Activated B cell treated with CpG ODN at 0.5 μM for 24 hours (primary cell): ENCODE data around the gene PIM3. TPM values are rescaled to one million over a fixed set of nuclear protein-coding genes. Genes with fewer than 3 reads are reported as not detected.
A peak's percentile ranks its signal among the peaks of the same experiment; 100 is the strongest.

Source experiments
- ATAC-seq: fragments of 200-7000 bp; cut with Tn5 transposase; one replicate; pipeline ENCODE4 v1.10.0; 2021; ENCODE audit warnings: low read depth, mild to moderate bottlenecking, moderate library complexity
- CTCF ChIA-PET: fragments of 350-600 bp; sonication (Branson Sonifier 250); formaldehyde crosslinking; loops from one replicate; lab custom pipeline; 2021; ENCODE audit warnings: antibody characterized with exemption; lab: Charles Lee
- POLR2A ChIA-PET: fragments of 350-600 bp; sonication (Branson Sonifier 250); formaldehyde crosslinking; loops from one replicate; lab custom pipeline; 2021; ENCODE audit warnings: antibody characterized with exemption; lab: Charles Lee
- DNase-seq: peaks from one replicate; pipeline ENCODE4 v3.0.0; 2022
- H3K27ac Mint-ChIP-seq: one replicate; pipeline ENCODE4 v1.8.0; 2020; ENCODE audit warnings: mixed read lengths
- H3K27me3 Mint-ChIP-seq: one replicate; pipeline ENCODE4 v1.8.0; 2021; ENCODE audit warnings: mixed read lengths
- H3K36me3 Mint-ChIP-seq: one replicate; pipeline ENCODE4 v1.8.0; 2021; ENCODE audit warnings: low read depth, mixed read lengths
- H3K4me1 Mint-ChIP-seq: one replicate; pipeline ENCODE4 v1.8.0; 2021; ENCODE audit warnings: mixed read lengths
- H3K4me3 Mint-ChIP-seq: one replicate; pipeline ENCODE4 v1.8.0; 2020; ENCODE audit warnings: mild to moderate bottlenecking, mixed read lengths
- H3K9me3 Mint-ChIP-seq: one replicate; pipeline ENCODE4 v1.8.0; 2020; ENCODE audit warnings: mixed read lengths
- intact Hi-C: fragments of 100-400 bp; cut with micrococcal nuclease; formaldehyde crosslinking; loops from one replicate; pipeline ENCODE4 v1.15.1; 2024
- total RNA-seq: library from RNA; stranded (reverse); gene quantifications from 2 replicates; pipeline ENCODE4 v1.2.3, GENCODE V29; 2022
- TF ChIP-seq, protein P1 (sequence below): fragments of 200-600 bp; IDR thresholded peaks from one replicate; pipeline ENCODE4 v1.8.0; 2022; ENCODE audit warnings: antibody characterized with exemption, mild to moderate bottlenecking

Gene PIM3
- total RNA-seq, 1 donor from 2014 or later, result 91.7 TPM

GRCh38 chr22:50010676-50011446 lies 50.3 kb downstream of the PIM3 start:
- peak overlapping the region; percentile 68 for H3K27ac Mint-ChIP-seq
- peaks cover 34% of the 10 kb centered on the region for H3K4me1 Mint-ChIP-seq
- ATAC-seq, result peak; percentile 85
- intact Hi-C loops, result loop anchor here (2.0 to 10.0 kb wide), 4 partner anchors 18 to 194 kb away; partner anchors contain the start of genes SELENOO and ZBED4
- ChIA-PET POLR2A (interaction anchor here (0.8 to 2.6 kb wide), 11 partner anchors 9 to 182 kb away, joined by 3 to 18 read pairs (median 4); partner anchors contain the start of gene PIM3), CTCF (interaction anchor here (1.3 kb wide), 1 partner anchor 20 kb away, joined by 3 read pairs; no protein-coding TSS in a partner anchor)
- TF ChIP-seq, protein P1, sequence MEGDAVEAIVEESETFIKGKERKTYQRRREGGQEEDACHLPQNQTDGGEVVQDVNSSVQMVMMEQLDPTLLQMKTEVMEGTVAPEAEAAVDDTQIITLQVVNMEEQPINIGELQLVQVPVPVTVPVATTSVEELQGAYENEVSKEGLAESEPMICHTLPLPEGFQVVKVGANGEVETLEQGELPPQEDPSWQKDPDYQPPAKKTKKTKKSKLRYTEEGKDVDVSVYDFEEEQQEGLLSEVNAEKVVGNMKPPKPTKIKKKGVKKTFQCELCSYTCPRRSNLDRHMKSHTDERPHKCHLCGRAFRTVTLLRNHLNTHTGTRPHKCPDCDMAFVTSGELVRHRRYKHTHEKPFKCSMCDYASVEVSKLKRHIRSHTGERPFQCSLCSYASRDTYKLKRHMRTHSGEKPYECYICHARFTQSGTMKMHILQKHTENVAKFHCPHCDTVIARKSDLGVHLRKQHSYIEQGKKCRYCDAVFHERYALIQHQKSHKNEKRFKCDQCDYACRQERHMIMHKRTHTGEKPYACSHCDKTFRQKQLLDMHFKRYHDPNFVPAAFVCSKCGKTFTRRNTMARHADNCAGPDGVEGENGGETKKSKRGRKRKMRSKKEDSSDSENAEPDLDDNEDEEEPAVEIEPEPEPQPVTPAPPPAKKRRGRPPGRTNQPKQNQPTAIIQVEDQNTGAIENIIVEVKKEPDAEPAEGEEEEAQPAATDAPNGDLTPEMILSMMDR, result no peak
- no peaks in the 10 kb centered on the region for H3K36me3 Mint-ChIP-seq
- peak overlapping the region; percentile 71 for H3K4me3 Mint-ChIP-seq
- H3K9me3 Mint-ChIP-seq, result no peaks in the 10 kb centered on the region
- H3K27me3 Mint-ChIP-seq, result no peaks in the 10 kb centered on the region
- peak; percentile 62 for DNase-seq

DNA sequence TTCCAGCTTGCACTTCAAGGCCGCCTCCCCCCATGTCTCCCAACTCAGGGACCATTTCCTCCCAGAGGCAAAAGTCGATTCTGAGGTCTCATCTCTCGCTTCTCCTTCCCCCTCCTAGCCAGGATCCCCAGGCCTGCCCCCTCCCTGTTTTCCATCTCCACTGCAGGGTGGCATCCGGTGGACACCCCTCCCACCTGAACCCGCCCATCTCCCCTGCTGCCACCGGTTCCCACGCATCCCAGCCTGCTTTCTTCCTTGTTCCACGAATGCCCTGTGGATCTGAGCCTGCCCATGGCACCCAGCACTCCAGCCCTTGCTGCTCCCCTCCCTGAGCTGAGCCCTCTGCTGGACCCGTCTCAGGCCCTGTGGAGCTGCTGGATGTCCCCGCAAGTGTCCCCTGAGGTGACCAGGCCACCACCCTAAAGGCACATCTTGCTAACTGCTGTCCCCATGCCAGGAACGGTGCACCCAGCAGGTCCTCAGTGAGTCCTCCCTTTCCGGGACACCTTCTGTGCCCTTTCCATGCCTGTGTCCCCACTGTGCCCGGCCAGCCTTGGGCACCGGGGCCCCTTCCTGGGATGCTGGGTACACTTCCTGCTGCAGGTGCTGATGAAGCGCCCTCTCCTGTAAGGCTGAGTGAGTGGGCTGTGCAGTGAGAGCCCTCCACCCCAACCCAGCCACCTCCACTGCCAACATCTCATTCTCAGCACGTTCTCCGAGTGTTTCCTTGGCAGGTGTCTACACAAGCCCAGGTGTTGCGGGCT lies 51.1 kb downstream of the PIM3 start:
- no peaks in the 10 kb centered on the region for H3K27me3 Mint-ChIP-seq
- POLR2A ChIA-PET, result interaction anchor here (0.8 to 2.6 kb wide), 15 partner anchors 10 to 181 kb away, joined by 3 to 18 read pairs (median 4); partner anchors contain the start of gene PIM3
- no peak for DNase-seq
- ATAC-seq, result no peak
- H3K4me3 Mint-ChIP-seq, result peak overlapping the region; percentile 71
- TF ChIP-seq, protein P1, result no peak
- peaks cover 38% of the 10 kb centered on the region for H3K4me1 Mint-ChIP-seq
- peak overlapping the region; percentile 68 for H3K27ac Mint-ChIP-seq
- H3K9me3 Mint-ChIP-seq, result no peaks in the 10 kb centered on the region
- CTCF ChIA-PET, result interaction anchor here (1.3 kb wide), 1 partner anchor 19 kb away, joined by 3 read pairs; no protein-coding TSS in a partner anchor
- H3K36me3 Mint-ChIP-seq, result no peaks in the 10 kb centered on the region
- intact Hi-C loops, result loop anchor here (2.0 to 10.0 kb wide), 4 partner anchors 19 to 193 kb away; partner anchors contain the start of genes SELENOO and ZBED4

- Mint-ChIP-seq H3K9me3 (no peaks in the 10 kb centered on the region), H3K27me3 (no peaks in the 10 kb centered on the region), H3K36me3 (no peaks in the 10 kb centered on the region), H3K4me3 (peak within 1 kb of the TSS; percentile 71), H3K27ac (peak within 1 kb of the TSS; percentile 68), H3K4me1 (peaks cover 47% of the 10 kb centered on the region)
- POLR2A ChIA-PET, result interaction anchor here (0.6 to 2.6 kb wide), 13 partner anchors 18 to 232 kb away, joined by 3 to 18 read pairs (median 4); partner anchors contain the start of gene PIM3
- DNase-seq, result no peak
- intact Hi-C loops, result loop anchor here (10.0 kb wide), 2 partner anchors 158 to 192 kb away; partner anchors contain the start of genes SELENOO and ZBED4
- ATAC-seq, result no peak
- TF ChIP-seq, protein P1, result no peak
- CTCF ChIA-PET, result no interaction called here
Observed at GRCh38 chr22:50012211-50013181, 51.9 kb downstream of the PIM3 start, which contains the start of gene IL17REL. Gene IL17REL, minus strand, starts transcription at chr22:50012765. Its CDS starts 119 bp downstream, at chr22:50012646.

Other genes with a start within 250 kb of the PIM3 start
- gene BRD1, start 132.9 kb upstream of the PIM3 start, total RNA-seq, result 37.5 and 45.8 TPM in 2 replicates
- 16.0 and 17.3 TPM in 2 replicates for gene ZBED4, start 106.9 kb upstream of the PIM3 start, total RNA-seq
- 15.5 and 18.2 TPM in 2 replicates for gene ALG12, start 42.3 kb upstream of the PIM3 start, total RNA-seq
- 44.5 and 45.0 TPM in 2 replicates for gene CRELD2, start 42.1 kb upstream of the PIM3 start, total RNA-seq
- 0.15 and 0.31 TPM in 2 replicates for gene IL17REL, start 52.0 kb downstream of the PIM3 start, total RNA-seq
- not detected in 2 replicates for gene TTLL8, start 97.5 kb downstream of the PIM3 start, total RNA-seq
- not detected in 2 replicates for gene MLC1, start 124.7 kb downstream of the PIM3 start, total RNA-seq
- gene MOV10L1, start 129.2 kb downstream of the PIM3 start, total RNA-seq, result not detected in 2 replicates
- gene PANX2, start 210.0 kb downstream of the PIM3 start, total RNA-seq, result 0.27 and 0.44 TPM in 2 replicates
- gene TRABD, start 225.1 kb downstream of the PIM3 start, total RNA-seq, result 80.6 and 86.4 TPM in 2 replicates
- 33.9 and 39.0 TPM in 2 replicates for gene SELENOO, start 240.2 kb downstream of the PIM3 start, total RNA-seq